Mesenchymal stem cell (in vitro differentiated cells and primary cell): ENCODE measurements around the gene UFD1.

Experiments
- DNase-seq: peaks from one replicate; pipeline ENCODE4 v3.0.0-alpha.2; 2013
- H2AFZ ChIP-seq: one replicate; pipeline ENCODE4 v1.6.1; 2013; ENCODE audit warnings: low read depth, mild to moderate bottlenecking, control low read depth, inconsistent platforms, low read length, moderate library complexity
- H2AK5ac ChIP-seq: 2 replicates; pipeline ENCODE4 v1.6.1; 2013; ENCODE audit warnings: low read length, moderate library complexity, mild to moderate bottlenecking, inconsistent platforms; ENCODE audit not compliant: severe bottlenecking
- H2BK120ac ChIP-seq: one replicate; pipeline ENCODE4 v1.6.1; 2013; ENCODE audit warnings: low read depth, mild to moderate bottlenecking, inconsistent platforms, low read length, moderate library complexity
- H2BK12ac ChIP-seq, 2 experiments: one replicate each; pipeline ENCODE4 v1.6.1; 2013; ENCODE audit warnings: inconsistent platforms in 2 of 2, low read length in 2 of 2, mild to moderate bottlenecking in 2 of 2, moderate library complexity in 2 of 2, control low read depth in 1 of 2
- H2BK15ac ChIP-seq: one replicate; pipeline ENCODE4 v1.6.1; 2013; ENCODE audit warnings: mild to moderate bottlenecking, low read depth, inconsistent platforms; ENCODE audit not compliant: poor library complexity, severe bottlenecking
- H2BK5ac ChIP-seq: 2 replicates; pipeline ENCODE4 v1.6.1; 2013; ENCODE audit warnings: low read depth, mild to moderate bottlenecking, low read length, control low read depth, inconsistent platforms; ENCODE audit not compliant: poor library complexity, severe bottlenecking
- H3K14ac ChIP-seq, 2 experiments: one replicate each; pipeline ENCODE4 v1.6.1; 2013; ENCODE audit warnings: inconsistent platforms in 2 of 2, low read length in 2 of 2, control low read depth in 1 of 2, mild to moderate bottlenecking in 1 of 2, moderate library complexity in 1 of 2
- H3K18ac ChIP-seq, 2 experiments: one replicate each; pipeline ENCODE4 v1.6.1; 2013; ENCODE audit warnings: inconsistent platforms in 2 of 2, low read length in 2 of 2, control low read depth in 1 of 2, low read depth in 1 of 2, mild to moderate bottlenecking in 1 of 2
- H3K23ac ChIP-seq, 2 experiments: one replicate each; pipeline ENCODE4 v1.6.1; 2013; ENCODE audit warnings: inconsistent platforms in 2 of 2, low read length in 2 of 2, mild to moderate bottlenecking in 2 of 2, moderate library complexity in 2 of 2, control low read depth in 1 of 2
- H3K27ac ChIP-seq: 2 replicates; pipeline ENCODE4 v1.5.1; 2013; ENCODE audit warnings: mild to moderate bottlenecking, moderate library complexity, low read length, control low read depth, inconsistent platforms; ENCODE audit not compliant: poor library complexity, severe bottlenecking
- H3K27me3 ChIP-seq, 2 experiments: 2 replicates each; pipeline versions ENCODE4 v1.6.1 to v1.7.0; 2013; ENCODE audit warnings: low read length in 2 of 2, mild to moderate bottlenecking in 2 of 2, moderate library complexity in 2 of 2, control low read depth in 1 of 2, inconsistent platforms in 1 of 2; ENCODE audit not compliant: control insufficient read depth in 1 of 2, insufficient read depth in 1 of 2
- H3K36me3 ChIP-seq, 2 experiments: 2 replicates each; pipeline versions ENCODE4 v1.6.1 to v1.7.0; 2013; ENCODE audit warnings: low read length in 2 of 2, control low read depth in 1 of 2, inconsistent platforms in 1 of 2, low read depth in 1 of 2, mild to moderate bottlenecking in 1 of 2; ENCODE audit not compliant: insufficient read depth in 2 of 2, control insufficient read depth in 1 of 2
- H3K4ac ChIP-seq, 2 experiments: one replicate each; pipeline ENCODE4 v1.6.1; 2013; ENCODE audit warnings: inconsistent platforms in 2 of 2, low read length in 2 of 2, mild to moderate bottlenecking in 2 of 2, moderate library complexity in 2 of 2, control low read depth in 1 of 2, low read depth in 1 of 2
- H3K4me1 ChIP-seq: 2 replicates; pipeline ENCODE4 v1.6.1; 2013; ENCODE audit warnings: low read depth, low read length, control low read depth; ENCODE audit not compliant: control insufficient read depth, insufficient read depth
- H3K4me2 ChIP-seq: 2 replicates; pipeline ENCODE4 v1.6.1; 2013; ENCODE audit warnings: low read length, mild to moderate bottlenecking, inconsistent platforms; ENCODE audit not compliant: poor library complexity, severe bottlenecking
- H3K4me3 ChIP-seq, 2 experiments: 2 replicates each; pipeline versions ENCODE4 v1.5.1 to v1.7.0; 2013; ENCODE audit warnings: low read length in 2 of 2, mild to moderate bottlenecking in 2 of 2, control low read depth in 1 of 2, low read depth in 1 of 2; ENCODE audit not compliant: insufficient read depth in 1 of 2
- H3K79me1 ChIP-seq: replicated peaks from 2 replicates; pipeline ENCODE4 v1.6.1; 2013; ENCODE audit warnings: mild to moderate bottlenecking, control low read depth, low read length, inconsistent platforms; ENCODE audit not compliant: poor library complexity, severe bottlenecking
- H3K9ac ChIP-seq: 2 replicates; pipeline ENCODE4 v1.7.0; 2013; ENCODE audit warnings: mild to moderate bottlenecking, low read length, moderate library complexity
- H3K9me3 ChIP-seq: 2 replicates; pipeline ENCODE4 v1.7.0; 2013; ENCODE audit warnings: mild to moderate bottlenecking, low read length; ENCODE audit not compliant: control insufficient read depth
- H4K8ac ChIP-seq: one replicate; pipeline ENCODE4 v1.6.1; 2013; ENCODE audit warnings: inconsistent platforms, mild to moderate bottlenecking, low read length, moderate library complexity
- H4K91ac ChIP-seq: one replicate; pipeline ENCODE4 v1.6.1; 2013; ENCODE audit warnings: mild to moderate bottlenecking, low read length, inconsistent platforms
- WGBS: methylation state at CpG from one replicate; pipeline ENCODE4 v1.1.7; 2013; ENCODE audit warnings: mixed read lengths; 5-methylcytosine and 5-hydroxymethylcytosine counted together

UFD1 gene

DNA sequence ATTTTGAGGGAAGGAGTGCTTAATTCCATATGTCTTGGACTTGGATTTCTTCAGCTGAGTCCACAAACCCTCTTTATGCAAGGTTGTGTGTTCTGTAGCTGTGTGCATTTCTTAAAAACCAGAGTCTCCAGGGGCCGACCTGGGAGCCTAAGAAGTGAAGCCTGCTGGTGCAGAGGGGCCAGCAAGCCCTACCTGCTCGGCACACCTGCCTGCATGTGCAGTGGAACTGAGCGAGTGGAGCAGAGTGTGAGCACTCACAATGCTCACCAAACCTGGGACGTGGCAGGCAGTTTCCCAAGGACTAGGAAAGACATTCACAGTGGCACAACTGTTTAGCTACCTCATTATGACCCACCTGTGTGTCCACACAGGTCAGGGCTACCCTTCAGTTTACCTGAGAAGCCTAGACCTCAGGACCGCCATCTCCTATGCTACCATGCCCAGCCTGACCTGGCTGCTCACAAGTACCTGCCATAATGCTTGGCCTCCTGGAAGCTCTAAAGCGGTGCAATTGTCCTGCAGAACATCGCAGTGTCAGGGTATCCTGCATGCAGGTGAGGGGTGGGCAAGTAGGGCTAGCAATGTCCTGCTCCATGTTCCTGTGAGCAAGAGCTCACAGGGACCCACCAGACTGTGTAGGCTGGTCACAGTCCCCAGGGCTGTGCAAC is 35.3 kb downstream of the UFD1 start:
- Histone ChIP-seq H2BK12ac (no peak overlapping the region), H3K9ac (no peak overlapping the region), H2BK120ac (no peak overlapping the region), H2BK15ac (no peak overlapping the region), H2BK5ac (no peak overlapping the region), H3K18ac (no peak overlapping the region), H3K27me3 (no peaks in the 10 kb centered on the region), H2AFZ (no peak overlapping the region), H3K4me2 (no peak overlapping the region), H3K4ac (no peak overlapping the region), H4K91ac (no peak overlapping the region), H4K8ac (no peak overlapping the region), H3K4me3 (no peak overlapping the region), H3K36me3 (peaks cover 17 to 40% of the 10 kb centered on the region in 2 experiments), H3K23ac (no peak overlapping the region), H3K9me3 (no peaks in the 10 kb centered on the region), H2AK5ac (no peak overlapping the region), H3K27ac (no peak overlapping the region), H3K79me1 (peaks cover 25% of the 10 kb centered on the region), H3K4me1 (peaks cover 12% of the 10 kb centered on the region), H3K14ac (no peak overlapping the region)
- WGBS, result 83% methylated on average over 7 of the region's 7 CpGs
- DNase-seq, result no peak

DNA sequence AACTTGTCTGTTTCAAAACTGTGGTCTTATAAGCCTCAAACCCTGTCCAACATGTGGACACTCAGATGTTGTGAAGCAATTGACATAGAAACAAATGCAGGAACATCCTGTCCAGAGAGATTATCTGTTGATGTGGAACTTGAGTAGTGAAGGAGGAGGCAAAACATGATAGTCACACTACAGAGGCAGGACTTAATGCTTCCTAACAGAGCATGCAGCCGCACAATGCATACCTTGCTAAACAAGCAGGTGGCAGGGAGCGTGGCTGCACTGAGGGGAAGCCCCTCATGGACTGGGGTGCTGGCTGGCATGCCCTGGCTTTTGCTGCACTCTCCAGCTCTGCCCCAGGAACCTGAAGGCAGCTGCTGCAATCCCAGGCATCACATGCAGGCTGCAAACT is 36.8 kb downstream of the UFD1 start:
- H2BK120ac ChIP-seq, result no peak overlapping the region
- H2BK12ac ChIP-seq, result no peak overlapping the region
- no peak overlapping the region for H3K9ac ChIP-seq
- no peak overlapping the region for H2BK15ac ChIP-seq
- no peak overlapping the region for H3K27ac ChIP-seq
- no peaks in the 10 kb centered on the region for H3K27me3 ChIP-seq
- H4K91ac ChIP-seq, result no peak overlapping the region
- H2AK5ac ChIP-seq, result no peak overlapping the region
- H3K23ac ChIP-seq, result no peak overlapping the region
- H3K4me1 ChIP-seq, result peaks cover 7% of the 10 kb centered on the region
- DNase-seq, result no peak
- H2BK5ac ChIP-seq, result no peak overlapping the region
- no peak overlapping the region for H3K4me2 ChIP-seq
- H3K79me1 ChIP-seq, result peaks cover 24% of the 10 kb centered on the region
- no peak overlapping the region for H3K4me3 ChIP-seq
- no peak overlapping the region for H3K14ac ChIP-seq
- H2AFZ ChIP-seq, result no peak overlapping the region
- peaks cover 17 to 51% of the 10 kb centered on the region in 2 experiments for H3K36me3 ChIP-seq
- no peak overlapping the region for H4K8ac ChIP-seq
- WGBS, result 94% methylated on average over 2 of the region's 2 CpGs
- H3K4ac ChIP-seq, result no peak overlapping the region
- H3K9me3 ChIP-seq, result no peaks in the 10 kb centered on the region
- no peak overlapping the region for H3K18ac ChIP-seq

DNA sequence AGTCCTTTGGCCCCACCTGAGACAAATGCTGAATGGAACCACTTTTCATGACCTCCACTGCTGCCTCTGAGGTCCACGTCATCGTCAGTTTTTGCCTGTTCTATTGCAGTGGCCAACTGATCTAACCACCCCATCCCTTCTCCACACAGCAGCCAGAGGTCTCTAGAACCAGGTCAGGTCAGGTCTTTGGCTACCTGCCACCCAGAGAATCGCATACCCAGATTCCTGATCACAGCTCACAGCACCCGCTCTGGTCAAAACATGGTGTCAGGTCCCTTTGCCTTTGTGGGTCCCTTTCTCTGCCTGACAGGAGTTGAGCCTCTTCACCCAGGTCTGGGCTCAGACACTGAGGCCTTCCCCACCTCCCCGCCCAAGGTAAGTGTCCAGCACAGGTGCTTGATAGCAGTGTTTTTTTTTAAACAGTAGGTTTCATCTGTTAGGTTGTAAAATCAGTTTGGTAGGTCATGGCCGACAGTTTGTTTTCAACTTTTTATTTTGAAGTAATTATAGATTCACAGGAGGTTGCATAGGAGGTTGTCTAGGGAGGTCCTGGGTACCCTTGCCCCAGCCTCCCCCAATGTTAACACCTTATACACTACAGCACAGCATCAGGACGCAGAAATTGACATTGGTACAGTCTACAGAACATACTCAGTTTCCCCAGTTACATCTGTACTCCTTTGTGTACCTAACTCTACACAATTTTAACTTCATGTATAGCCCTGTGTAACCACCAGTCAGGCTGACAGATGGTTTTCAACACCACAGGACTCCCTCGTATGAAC is 38.4 kb downstream of the UFD1 start:
- Histone ChIP-seq H3K27me3 (no peaks in the 10 kb centered on the region), H3K79me1 (peaks cover 31% of the 10 kb centered on the region), H3K4me2 (no peak overlapping the region), H4K91ac (no peak overlapping the region), H2BK5ac (no peak overlapping the region), H3K9ac (no peak overlapping the region), H2BK120ac (no peak overlapping the region), H3K4ac (no peak overlapping the region), H3K4me1 (peaks cover 3% of the 10 kb centered on the region), H3K18ac (no peak overlapping the region), H2AFZ (no peak overlapping the region), H4K8ac (peak overlapping the region; percentile 7), H3K36me3 (peaks cover 28 to 66% of the 10 kb centered on the region in 2 experiments), H3K14ac (no peak overlapping the region), H2BK12ac (no peak overlapping the region), H3K27ac (no peak overlapping the region), H2AK5ac (no peak overlapping the region), H3K23ac (no peak overlapping the region), H3K4me3 (no peak overlapping the region), H2BK15ac (no peak overlapping the region), H3K9me3 (no peaks in the 10 kb centered on the region)
- DNase-seq, result no peak
- 94% methylated on average over 8 of the region's 8 CpGs for WGBS

DNA sequence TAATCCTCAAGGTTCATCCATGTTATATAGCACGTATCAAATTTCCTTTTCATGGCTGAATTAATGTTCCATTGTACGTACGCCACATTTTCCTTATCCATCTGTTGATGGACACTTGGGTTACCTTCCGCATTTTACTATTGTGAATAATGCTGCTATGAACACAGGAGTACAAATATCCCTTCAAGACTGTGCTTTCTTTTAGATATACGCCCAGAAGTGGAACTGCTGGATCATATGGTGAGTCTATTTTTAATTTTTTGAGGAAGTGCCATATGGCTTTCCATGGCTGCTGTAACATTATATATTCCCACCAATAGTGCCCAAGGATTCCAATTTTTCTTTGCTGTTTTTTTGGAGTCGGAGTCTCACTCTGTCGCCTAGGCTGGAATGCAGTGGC is 40.7 kb downstream of the UFD1 start:
- peaks cover 28% of the 10 kb centered on the region for H3K79me1 ChIP-seq
- no peak overlapping the region for H3K4me2 ChIP-seq
- no peak overlapping the region for H3K4me3 ChIP-seq
- no peak overlapping the region for H4K8ac ChIP-seq
- H3K4ac ChIP-seq, result no peak overlapping the region
- WGBS, result 100% methylated on average over 5 of the region's 7 CpGs
- H3K4me1 ChIP-seq, result peaks cover 6% of the 10 kb centered on the region
- H3K18ac ChIP-seq, result no peak overlapping the region
- H3K9ac ChIP-seq, result no peak overlapping the region
- H3K36me3 ChIP-seq, result peaks cover 26 to 61% of the 10 kb centered on the region in 2 experiments
- no peak overlapping the region for H2AK5ac ChIP-seq
- H2BK5ac ChIP-seq, result no peak overlapping the region
- no peak overlapping the region for H3K27ac ChIP-seq
- no peak overlapping the region for H3K23ac ChIP-seq
- no peak overlapping the region for H3K14ac ChIP-seq
- H2BK15ac ChIP-seq, result no peak overlapping the region
- H2AFZ ChIP-seq, result no peak overlapping the region
- H2BK120ac ChIP-seq, result no peak overlapping the region
- no peak for DNase-seq
- no peak overlapping the region for H4K91ac ChIP-seq
- no peaks in the 10 kb centered on the region for H3K27me3 ChIP-seq
- no peaks in the 10 kb centered on the region for H3K9me3 ChIP-seq
- H2BK12ac ChIP-seq, result no peak overlapping the region
